ENCODE data around the gene DNAJA3.

The DNAJA3 gene

DNA sequence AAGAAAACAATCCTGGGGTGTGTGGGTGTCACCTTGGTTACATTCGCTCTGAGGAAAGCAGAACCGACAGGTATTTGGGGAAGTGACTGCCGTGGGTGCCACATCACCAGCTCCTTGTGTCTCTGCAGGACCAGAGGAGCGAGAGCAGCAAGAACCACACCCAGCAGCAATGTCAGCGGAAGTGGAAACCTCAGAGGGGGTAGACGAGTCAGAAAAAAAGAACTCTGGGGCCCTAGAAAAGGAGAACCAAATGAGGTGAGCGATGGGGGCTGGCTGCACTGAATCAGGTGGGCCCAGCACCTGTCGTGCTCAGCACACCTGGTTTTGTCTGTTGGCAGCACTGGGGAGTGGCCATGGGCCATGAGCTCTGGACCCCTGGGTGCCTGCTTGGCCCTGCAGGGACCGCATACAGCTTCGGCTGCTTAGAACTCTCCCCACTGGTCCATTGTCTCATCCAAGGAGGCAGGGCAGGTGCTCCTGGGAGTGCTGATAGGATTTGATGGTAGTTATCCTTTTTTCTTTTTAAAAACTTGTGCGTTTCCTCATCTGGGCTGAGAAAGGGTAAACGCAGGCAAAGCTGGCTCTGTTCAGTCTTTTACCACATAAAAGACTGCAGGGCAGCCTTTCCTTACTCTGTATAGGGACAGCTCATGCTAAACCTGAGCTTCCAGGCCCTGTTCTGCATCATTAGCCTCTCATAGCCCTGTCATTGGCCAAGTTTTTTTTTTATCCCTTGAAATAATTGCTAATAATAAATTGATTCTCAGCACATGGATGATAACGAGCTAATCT, 79.9 kb downstream of the DNAJA3 start:
- Histone ChIP-seq H3K9ac (ENCODE audit: low read depth, low read length) (no peak overlapping the region), H3K9me3 (ENCODE audit: control insufficient read depth, insufficient read depth, low read length) (no peaks in the 10 kb centered on the region), H3K4me1 (ENCODE audit: insufficient read depth, low read length) (peaks cover 11% of the 10 kb centered on the region), H3K36me3 (ENCODE audit: insufficient read depth, low read length) (peaks cover 9% of the 10 kb centered on the region)
